SK-N-SH (cell line): ENCODE data around the gene ASTN2. TPM values are rescaled to one million over a fixed set of nuclear protein-coding genes. Genes with fewer than 3 reads are reported as not detected.

Experiments
- CTCF ChIA-PET: fragments of 300-600, 350-600 bp; formaldehyde crosslinking; extraction: SDS; loops from one replicate; lab custom pipeline; 2021; lab: Yijun Ruan, JAX
- POLR2A ChIA-PET: fragments of 350-600 bp; sonication (Branson Sonifier 250); formaldehyde crosslinking; extraction: SDS; loops from one replicate; lab custom pipeline; 2020; ENCODE audit warnings: antibody characterized with exemption, inconsistent platforms; lab: Yijun Ruan, JAX
- DNase-seq: peaks from one replicate; pipeline ENCODE4 v3.0.0; 2012
- H2AFZ ChIP-seq: fragments of 200-600 bp; sonication (generic); 2 replicates; pipeline ENCODE4 v1.8.1; 2016; ENCODE audit warnings: antibody characterized with exemption, mild to moderate bottlenecking, low read depth
- H3F3A ChIP-seq: fragments of 200-600 bp; sonication (generic); replicated peaks from 2 replicates; pipeline ENCODE3; 2016; ENCODE audit warnings: antibody characterized with exemption, mild to moderate bottlenecking; ENCODE audit not compliant: insufficient read depth
- H3K27ac ChIP-seq, 2 experiments: fragments of 200-500 bp in 1 of 2; fragments of 200-600 bp in 1 of 2; sonication (Bioruptor generic) in 1 of 2; sonication (generic), shearing (Covaris generic) in 1 of 2; 2 replicates each; pipeline versions ENCODE4 v1.5.1 to v1.6.1; 2014 to 2016; ENCODE audit warnings: low read depth in 2 of 2, inconsistent platforms in 1 of 2, low read length in 1 of 2, mild to moderate bottlenecking in 1 of 2, mixed read lengths in 1 of 2
- H3K27me3 ChIP-seq: fragments of 200-600 bp; sonication (generic), shearing (Covaris generic); 2 replicates; pipeline ENCODE4 v1.6.1; 2016; ENCODE audit warnings: mixed run types; ENCODE audit not compliant: insufficient read depth
- H3K36me3 ChIP-seq, 2 experiments: fragments of 200-500 bp in 1 of 2; fragments of 200-600 bp in 1 of 2; sonication (Bioruptor generic) in 1 of 2; sonication (generic) in 1 of 2; replicated peaks in 1 of 2; 2 replicates each; pipeline versions ENCODE3 to v1.5.1; 2014 to 2016; ENCODE audit warnings: low read length in 1 of 2, mild to moderate bottlenecking in 1 of 2; ENCODE audit not compliant: insufficient read depth in 2 of 2, control insufficient read depth in 1 of 2
- H3K4me1 ChIP-seq, 2 experiments: fragments of 200-500 bp in 1 of 2; fragments of 200-600 bp in 1 of 2; sonication (Bioruptor generic) in 1 of 2; sonication (generic), shearing (Covaris generic) in 1 of 2; 2 replicates each; pipeline versions ENCODE4 v1.5.1 to v1.6.1; 2014 to 2016; ENCODE audit warnings: low read depth in 1 of 2, low read length in 1 of 2, mixed run types in 1 of 2; ENCODE audit not compliant: insufficient read depth in 2 of 2, control insufficient read depth in 1 of 2
- H3K4me2 ChIP-seq: fragments of 200-600 bp; sonication (generic), shearing (Covaris generic); 2 replicates; pipeline ENCODE4 v1.6.1; 2017; ENCODE audit warnings: mixed run types
- H3K4me3 ChIP-seq, 2 experiments: fragments of 200-500 bp in 1 of 2; fragments of 200-600 bp in 1 of 2; sonication (Bioruptor generic) in 1 of 2; sonication (generic), shearing (Covaris generic) in 1 of 2; 2 replicates each; pipeline versions ENCODE4 v1.5.1 to v1.8.1; 2014 to 2016; ENCODE audit warnings: low read depth in 2 of 2, inconsistent platforms in 1 of 2, low read length in 1 of 2, mild to moderate bottlenecking in 1 of 2, mixed read lengths in 1 of 2, moderate library complexity in 1 of 2
- H3K79me2 ChIP-seq: fragments of 200-600 bp; sonication (generic); 2 replicates; pipeline ENCODE4 v1.8.1; 2017; ENCODE audit warnings: mild to moderate bottlenecking; ENCODE audit not compliant: insufficient read depth
- H3K9ac ChIP-seq: fragments of 200-600 bp; sonication (generic); 2 replicates; pipeline ENCODE4 v1.6.1; 2017; ENCODE audit warnings: mixed run types
- H3K9me2 ChIP-seq: fragments of 200-600 bp; sonication (generic); 2 replicates; pipeline ENCODE4 v1.6.1; 2017; ENCODE audit warnings: mixed run types
- H3K9me3 ChIP-seq: fragments of 200-600 bp; sonication (generic); 2 replicates; pipeline ENCODE4 v1.6.1; 2017; ENCODE audit warnings: mixed run types, mild to moderate bottlenecking, moderate library complexity
- H4K20me1 ChIP-seq: fragments of 200-600 bp; sonication (generic); 2 replicates; pipeline ENCODE4 v1.6.1; 2017; ENCODE audit warnings: mild to moderate bottlenecking, mixed run types; ENCODE audit not compliant: insufficient read depth
- CHD2 ChIP-seq: fragments of 150-350 bp; IDR thresholded peaks from 2 replicates; pipeline ENCODE4 v1.6.1; 2018; ENCODE audit warnings: low read length; ENCODE audit not compliant: partially characterized antibody
- CTCF ChIP-seq: fragments of 200-600 bp; sonication (generic); IDR thresholded peaks from 2 replicates; pipeline ENCODE4 v1.6.1; 2017; ENCODE audit warnings: antibody characterized with exemption, mild to moderate bottlenecking, moderate library complexity
- ELF1 ChIP-seq: IDR thresholded peaks from 2 replicates; pipeline ENCODE4 v1.4.0; 2012
- EP300 ChIP-seq, 2 experiments: IDR thresholded peaks; 2 replicates each; pipeline versions ENCODE4 v1.4.0 to v1.6.1; 2012; ENCODE audit warnings: borderline replicate concordance in 1 of 2, low read depth in 1 of 2, low read length in 1 of 2
- FOSL2 ChIP-seq: IDR thresholded peaks from 2 replicates; pipeline ENCODE4 v1.4.0; 2012; ENCODE audit warnings: low read depth, mild to moderate bottlenecking, moderate library complexity, borderline replicate concordance
- FOXJ3 ChIP-seq: sonication (generic); formaldehyde crosslinking; IDR thresholded peaks from 2 replicates; pipeline ENCODE4 v1.5.1; 2020; ENCODE audit warnings: mild to moderate bottlenecking, missing genetic modification reagents
- GATA2 ChIP-seq: sonication (generic); formaldehyde crosslinking; IDR thresholded peaks from 2 replicates; pipeline ENCODE4 v1.5.0; 2020; ENCODE audit warnings: mild to moderate bottlenecking, missing genetic modification reagents
- JUND ChIP-seq: IDR thresholded peaks from 2 replicates; pipeline ENCODE4 v1.4.0; 2012
- MEF2A ChIP-seq: IDR thresholded peaks from 2 replicates; pipeline ENCODE4 v1.4.0; 2012; ENCODE audit warnings: low read depth, borderline replicate concordance
- MXI1 ChIP-seq: IDR thresholded peaks from 2 replicates; pipeline ENCODE4 v1.6.1; 2012; ENCODE audit warnings: mild to moderate bottlenecking, low read depth, low read length, improper control_type of control experiment
- NFIC ChIP-seq: IDR thresholded peaks from 2 replicates; pipeline ENCODE4 v1.4.0; 2012; ENCODE audit warnings: borderline replicate concordance
- NRF1 ChIP-seq: IDR thresholded peaks from 2 replicates; pipeline ENCODE4 v1.6.1; 2012; ENCODE audit warnings: low read depth, mild to moderate bottlenecking, low read length
- RAD21 ChIP-seq: IDR thresholded peaks from 2 replicates; pipeline ENCODE4 v1.6.1; 2012; ENCODE audit warnings: mild to moderate bottlenecking, low read length
- RFX5 ChIP-seq: IDR thresholded peaks from 2 replicates; pipeline ENCODE4 v1.6.1; 2012; ENCODE audit warnings: mild to moderate bottlenecking, improper control_type of control experiment, low read length
- SIN3A ChIP-seq: IDR thresholded peaks from 2 replicates; pipeline ENCODE4 v1.6.1; 2012; ENCODE audit warnings: low read depth, mild to moderate bottlenecking, low read length, moderate library complexity, borderline replicate concordance
- SMC3 ChIP-seq: IDR thresholded peaks from 2 replicates; pipeline ENCODE4 v1.6.1; 2012; ENCODE audit warnings: low read depth, low read length, improper control_type of control experiment
- TCF12 ChIP-seq: IDR thresholded peaks from 2 replicates; pipeline ENCODE4 v1.4.0; 2012
- USF2 ChIP-seq: fragments of 150-350 bp; IDR thresholded peaks from 2 replicates; pipeline ENCODE4 v1.6.1; 2017; ENCODE audit warnings: antibody characterized with exemption, low read length, low read depth, borderline replicate concordance
- YY1 ChIP-seq: IDR thresholded peaks from 2 replicates; pipeline ENCODE4 v1.4.0; 2012; ENCODE audit warnings: low read depth, mild to moderate bottlenecking
- WGBS: methylation state at CpG from one replicate; pipeline ENCODE4 v1.1.6; 2017; ENCODE audit warnings: low lambda C conversion rate; 5-methylcytosine and 5-hydroxymethylcytosine counted together
- polyA plus RNA-seq, 3 experiments: library from polyadenylated mRNA; depleted of rRNA; stranded (reverse); fragments of >200 nt; gene quantifications; 2 replicates each; pipeline ENCODE4 v1.2.3, GENCODE V29; 2012
- TF ChIP-seq, protein P1 (sequence below): IDR thresholded peaks from 2 replicates; pipeline ENCODE4 v1.4.0; 2012; ENCODE audit warnings: low read depth, borderline replicate concordance
- TF ChIP-seq, protein P2 (sequence below): fragments of 150-350 bp; IDR thresholded peaks from 2 replicates; pipeline ENCODE4 v1.6.1; 2016; ENCODE audit warnings: mild to moderate bottlenecking, low read depth, low read length

ASTN2 gene
- polyA plus RNA-seq, 1 of the 3 experiments (the other 2 are of a cell fraction): 6.6 TPM

DNA sequence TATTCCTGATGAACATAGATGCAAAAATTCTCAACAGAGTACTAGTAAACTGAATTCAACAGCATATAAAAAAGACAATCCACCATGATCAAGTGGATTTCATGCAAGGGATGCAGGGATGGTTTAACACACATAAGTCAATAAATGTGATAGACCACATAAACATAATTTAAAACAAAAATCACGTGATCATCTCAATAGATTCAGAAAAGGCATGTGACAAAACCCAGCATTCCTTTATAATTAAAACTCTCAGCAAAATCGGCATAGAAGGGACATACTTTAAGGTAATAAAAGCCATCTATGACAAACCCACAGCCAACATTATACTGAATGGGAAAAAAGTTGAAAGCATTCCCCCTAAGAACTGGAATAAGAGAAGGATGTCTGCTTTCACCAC lies 894.6 kb downstream of the ASTN2 start:
- H3K9me2 ChIP-seq: no peaks in the 10 kb centered on the region
- no peak for TF ChIP-seq NFIC
- no peak for TF ChIP-seq JUND
- TF ChIP-seq YY1: no peak
- no peak for TF ChIP-seq SIN3A
- TF ChIP-seq RAD21: no peak
- TF ChIP-seq FOSL2: no peak
- TF ChIP-seq MEF2A: no peak
- TF ChIP-seq CTCF: no peak
- no peak for TF ChIP-seq FOXJ3 (CRISPR knock-in tag)

GRCh38 chr9:116516456-116516855 lies 898.4 kb downstream of the ASTN2 start:
- no peaks in the 10 kb centered on the region for H3K36me3 ChIP-seq
- H3K4me2 ChIP-seq: no peak overlapping the region
- TF ChIP-seq NRF1: no peak
- TF ChIP-seq, protein P1, sequence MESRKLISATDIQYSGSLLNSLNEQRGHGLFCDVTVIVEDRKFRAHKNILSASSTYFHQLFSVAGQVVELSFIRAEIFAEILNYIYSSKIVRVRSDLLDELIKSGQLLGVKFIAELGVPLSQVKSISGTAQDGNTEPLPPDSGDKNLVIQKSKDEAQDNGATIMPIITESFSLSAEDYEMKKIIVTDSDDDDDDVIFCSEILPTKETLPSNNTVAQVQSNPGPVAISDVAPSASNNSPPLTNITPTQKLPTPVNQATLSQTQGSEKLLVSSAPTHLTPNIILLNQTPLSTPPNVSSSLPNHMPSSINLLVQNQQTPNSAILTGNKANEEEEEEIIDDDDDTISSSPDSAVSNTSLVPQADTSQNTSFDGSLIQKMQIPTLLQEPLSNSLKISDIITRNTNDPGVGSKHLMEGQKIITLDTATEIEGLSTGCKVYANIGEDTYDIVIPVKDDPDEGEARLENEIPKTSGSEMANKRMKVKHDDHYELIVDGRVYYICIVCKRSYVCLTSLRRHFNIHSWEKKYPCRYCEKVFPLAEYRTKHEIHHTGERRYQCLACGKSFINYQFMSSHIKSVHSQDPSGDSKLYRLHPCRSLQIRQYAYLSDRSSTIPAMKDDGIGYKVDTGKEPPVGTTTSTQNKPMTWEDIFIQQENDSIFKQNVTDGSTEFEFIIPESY: no peak
- no peak for TF ChIP-seq SMC3
- no peak for TF ChIP-seq GATA2 (CRISPR knock-in tag)
- no peak for TF ChIP-seq ELF1
- no peak for TF ChIP-seq RFX5
- TF ChIP-seq USF2: no peak
- TF ChIP-seq YY1: no peak
- TF ChIP-seq JUND: no peak
- no peak for TF ChIP-seq CTCF
- no peak for TF ChIP-seq FOXJ3 (CRISPR knock-in tag)
- TF ChIP-seq MXI1: no peak
- TF ChIP-seq FOSL2: no peak
- no peak for TF ChIP-seq EP300 (IDR thresholded peaks at IDR 0.05; ENCODE audit: borderline replicate concordance in 1 of 2, low read depth in 1 of 2, low read length in 1 of 2)
- TF ChIP-seq, protein P2, sequence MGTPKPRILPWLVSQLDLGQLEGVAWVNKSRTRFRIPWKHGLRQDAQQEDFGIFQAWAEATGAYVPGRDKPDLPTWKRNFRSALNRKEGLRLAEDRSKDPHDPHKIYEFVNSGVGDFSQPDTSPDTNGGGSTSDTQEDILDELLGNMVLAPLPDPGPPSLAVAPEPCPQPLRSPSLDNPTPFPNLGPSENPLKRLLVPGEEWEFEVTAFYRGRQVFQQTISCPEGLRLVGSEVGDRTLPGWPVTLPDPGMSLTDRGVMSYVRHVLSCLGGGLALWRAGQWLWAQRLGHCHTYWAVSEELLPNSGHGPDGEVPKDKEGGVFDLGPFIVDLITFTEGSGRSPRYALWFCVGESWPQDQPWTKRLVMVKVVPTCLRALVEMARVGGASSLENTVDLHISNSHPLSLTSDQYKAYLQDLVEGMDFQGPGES: no peak
- TF ChIP-seq TCF12: no peak
- TF ChIP-seq CHD2: no peak
- H3K9me3 ChIP-seq: 0 out of 2 replicates have a peak, but pooled peaks cover 3% of the 10 kb centered on the region
- no peaks in the 10 kb centered on the region for H3K9me2 ChIP-seq
- no peaks in the 10 kb centered on the region for H3K27me3 ChIP-seq
- POLR2A ChIA-PET: no interaction called here
- WGBS: 21% methylated on average over 1 of the region's 1 CpG
- DNase-seq: no peak
- H3K4me3 ChIP-seq: no peak overlapping the region
- no peaks in the 10 kb centered on the region for H3K4me1 ChIP-seq
- H3K79me2 ChIP-seq: no peaks in the 10 kb centered on the region
- no peak overlapping the region for H3K9ac ChIP-seq
- H2AFZ ChIP-seq: no peak overlapping the region
- H3K27ac ChIP-seq: no peak overlapping the region
- CTCF ChIA-PET: interaction anchor here (1.0 to 2.0 kb wide), 3 partner anchors 21 to 55 kb away, joined by 3 to 4 read pairs (median 4); no protein-coding TSS in a partner anchor
- no peaks in the 10 kb centered on the region for H3F3A ChIP-seq
- no peaks in the 10 kb centered on the region for H4K20me1 ChIP-seq

More for the DNA sequence above, 894.6 kb downstream of the ASTN2 start:
- H3K9me3 ChIP-seq: 0 out of 2 replicates have a peak, but pooled peaks cover 3% of the 10 kb centered on the region
- H3K36me3 ChIP-seq: no peaks in the 10 kb centered on the region
- H3K9ac ChIP-seq: no peak overlapping the region
- no peaks in the 10 kb centered on the region for H3K79me2 ChIP-seq
- no peak overlapping the region for H3K4me3 ChIP-seq
- no peak overlapping the region for H3K4me2 ChIP-seq
- H3K4me1 ChIP-seq: no peaks in the 10 kb centered on the region
- no peaks in the 10 kb centered on the region for H3F3A ChIP-seq
- no peak overlapping the region for H3K27ac ChIP-seq
- no peak for DNase-seq
- no peaks in the 10 kb centered on the region for H3K27me3 ChIP-seq
- CTCF ChIA-PET: no interaction called here
- 35% methylated on average over 2 of the region's 2 CpGs for WGBS
- H2AFZ ChIP-seq: no peak overlapping the region
- POLR2A ChIA-PET: no interaction called here
- H4K20me1 ChIP-seq: no peaks in the 10 kb centered on the region
